Stomach smooth muscle (tissue), 2 donors: Measurements from ENCODE around the gene TBX21.

Source experiments
- H3K27ac ChIP-seq: one replicate; pipeline ENCODE4 v1.7.0; 2013; ENCODE audit warnings: mild to moderate bottlenecking, low read length, inconsistent platforms
- H3K27me3 ChIP-seq, 2 donors: one replicate each; pipeline ENCODE4 v1.7.0; 2013; ENCODE audit warnings: low read length in 2 of 2; ENCODE audit not compliant: insufficient read depth in 2 of 2, control insufficient read depth in 1 of 2
- H3K36me3 ChIP-seq, 2 donors: one replicate each; pipeline ENCODE4 v1.7.0; 2013; ENCODE audit warnings: low read length in 2 of 2; ENCODE audit not compliant: control insufficient read depth in 2 of 2, insufficient read depth in 2 of 2
- H3K4me1 ChIP-seq: one replicate; pipeline ENCODE4 v1.7.0; 2013; ENCODE audit warnings: low read length; ENCODE audit not compliant: control insufficient read depth, insufficient read depth
- H3K4me3 ChIP-seq, 2 donors: one replicate each; pipeline ENCODE4 v1.7.0; 2013; ENCODE audit warnings: low read length in 2 of 2
- H3K9ac ChIP-seq, 2 donors: one replicate each; pipeline ENCODE4 v1.7.0; 2013; ENCODE audit warnings: low read length in 2 of 2, mild to moderate bottlenecking in 1 of 2
- H3K9me3 ChIP-seq, 2 donors: one replicate each; pipeline ENCODE4 v1.7.0; 2013; ENCODE audit warnings: low read length in 2 of 2; ENCODE audit not compliant: control insufficient read depth in 2 of 2
- donor health status: healthy.
- donor health status: Pancreatic carcinoma.

The TBX21 gene

GRCh38 chr17:47726796-47727703 is 6.0 kb upstream of the TBX21 start:
- Histone ChIP-seq H3K36me3 (no peaks in the 10 kb centered on the region), H3K27me3 (peaks cover 40% of the 10 kb centered on the region in 2 donors), H3K4me1 (no peaks in the 10 kb centered on the region), H3K9me3 (no peaks in the 10 kb centered on the region), H3K4me3 (no peak overlapping the region), H3K9ac (no peak overlapping the region), H3K27ac (no peak overlapping the region)

DNA sequence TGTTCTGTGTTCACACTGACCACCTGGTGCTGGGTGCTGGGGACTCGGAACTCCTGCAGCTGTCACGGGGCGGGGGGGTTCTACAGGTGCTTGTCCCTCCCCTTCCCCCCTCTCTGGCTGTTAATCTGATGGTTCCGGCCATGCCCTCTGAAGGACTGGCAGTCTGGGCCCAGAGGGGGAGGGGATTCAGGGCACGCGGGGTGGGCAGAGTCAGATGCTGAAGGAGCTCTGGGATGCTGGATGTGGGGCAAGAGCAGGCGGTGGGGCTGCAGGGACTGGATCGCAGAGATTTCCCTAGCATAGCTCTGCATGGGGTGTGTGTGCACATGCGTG is 5.4 kb upstream of the TBX21 start:
- Histone ChIP-seq H3K4me3 (no peak overlapping the region), H3K27me3 (peaks cover 40 to 41% of the 10 kb centered on the region in 2 donors), H3K36me3 (no peaks in the 10 kb centered on the region), H3K9ac (no peak overlapping the region), H3K9me3 (no peaks in the 10 kb centered on the region), H3K27ac (no peak overlapping the region), H3K4me1 (no peaks in the 10 kb centered on the region)

- Histone ChIP-seq H3K27ac (no peak overlapping the region), H3K27me3 (peaks cover 42% of the 10 kb centered on the region in 2 donors), H3K4me1 (no peaks in the 10 kb centered on the region), H3K9ac (no peak overlapping the region), H3K9me3 (no peaks in the 10 kb centered on the region), H3K36me3 (no peaks in the 10 kb centered on the region), H3K4me3 (no peak overlapping the region)
Measured at GRCh38 chr17:47728214-47728877, 4.7 kb upstream of the TBX21 start.

DNA sequence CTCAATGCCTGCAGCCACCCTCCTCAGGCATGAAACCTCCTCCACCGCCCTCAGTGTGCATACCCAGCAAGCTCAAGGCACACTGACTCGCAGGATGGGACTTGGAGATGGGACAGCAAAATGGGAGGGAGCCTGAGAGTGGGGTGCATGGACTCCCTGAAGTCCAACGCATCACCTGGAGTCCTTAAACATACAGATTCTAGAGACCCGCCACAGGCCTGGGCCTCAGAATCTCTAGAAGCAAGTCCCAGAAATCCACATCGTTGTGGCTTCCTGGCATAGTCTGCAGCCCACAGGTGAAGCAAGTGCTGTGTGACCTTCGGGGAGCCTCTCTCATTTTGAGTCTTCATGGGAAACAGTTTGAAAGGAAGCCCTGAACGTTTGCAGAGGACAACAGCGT is 3.6 kb upstream of the TBX21 start:
- Histone ChIP-seq H3K9me3 (no peaks in the 10 kb centered on the region), H3K9ac (no peak overlapping the region), H3K27ac (no peak overlapping the region), H3K4me3 (no peak overlapping the region), H3K27me3 (peaks cover 43 to 46% of the 10 kb centered on the region in 2 donors), H3K4me1 (peaks cover 7% of the 10 kb centered on the region), H3K36me3 (no peaks in the 10 kb centered on the region)

GRCh38 chr17:47730681-47731080 is 2.4 kb upstream of the TBX21 start:
- no peaks in the 10 kb centered on the region for H3K9me3 ChIP-seq
- H3K9ac ChIP-seq = no peak overlapping the region
- H3K27ac ChIP-seq = no peak overlapping the region
- H3K4me1 ChIP-seq = peaks cover 7% of the 10 kb centered on the region
- H3K4me3 ChIP-seq = no peak overlapping the region
- no peaks in the 10 kb centered on the region for H3K36me3 ChIP-seq
- peaks cover 50 to 51% of the 10 kb centered on the region in 2 donors for H3K27me3 ChIP-seq

DNA sequence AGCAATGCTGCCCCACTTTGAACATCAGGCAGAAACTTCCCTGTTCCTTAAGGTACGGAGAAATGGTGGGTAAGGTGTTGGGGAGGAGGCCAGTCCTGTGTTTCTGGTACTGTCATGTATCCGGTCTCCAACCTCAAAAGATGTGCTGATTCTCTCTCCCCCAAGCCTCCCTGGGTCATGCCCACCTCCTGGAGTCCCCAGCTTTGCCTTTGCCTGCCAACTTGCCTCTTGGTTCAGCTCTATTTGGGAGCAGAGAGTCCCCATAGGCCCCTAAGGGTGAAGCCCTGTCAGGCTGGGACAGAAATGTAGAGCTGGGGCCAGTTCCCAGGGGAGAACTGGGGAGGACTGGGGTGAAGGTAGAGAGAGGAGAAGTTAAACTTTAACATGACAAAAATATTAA is 1.6 kb upstream of the TBX21 start:
- Histone ChIP-seq H3K4me1 (peaks cover 7% of the 10 kb centered on the region), H3K9me3 (no peaks in the 10 kb centered on the region), H3K4me3 (no peak overlapping the region), H3K36me3 (no peaks in the 10 kb centered on the region), H3K27ac (no peak overlapping the region), H3K27me3 (peaks cover 49 to 50% of the 10 kb centered on the region in 2 donors), H3K9ac (no peak overlapping the region)

DNA sequence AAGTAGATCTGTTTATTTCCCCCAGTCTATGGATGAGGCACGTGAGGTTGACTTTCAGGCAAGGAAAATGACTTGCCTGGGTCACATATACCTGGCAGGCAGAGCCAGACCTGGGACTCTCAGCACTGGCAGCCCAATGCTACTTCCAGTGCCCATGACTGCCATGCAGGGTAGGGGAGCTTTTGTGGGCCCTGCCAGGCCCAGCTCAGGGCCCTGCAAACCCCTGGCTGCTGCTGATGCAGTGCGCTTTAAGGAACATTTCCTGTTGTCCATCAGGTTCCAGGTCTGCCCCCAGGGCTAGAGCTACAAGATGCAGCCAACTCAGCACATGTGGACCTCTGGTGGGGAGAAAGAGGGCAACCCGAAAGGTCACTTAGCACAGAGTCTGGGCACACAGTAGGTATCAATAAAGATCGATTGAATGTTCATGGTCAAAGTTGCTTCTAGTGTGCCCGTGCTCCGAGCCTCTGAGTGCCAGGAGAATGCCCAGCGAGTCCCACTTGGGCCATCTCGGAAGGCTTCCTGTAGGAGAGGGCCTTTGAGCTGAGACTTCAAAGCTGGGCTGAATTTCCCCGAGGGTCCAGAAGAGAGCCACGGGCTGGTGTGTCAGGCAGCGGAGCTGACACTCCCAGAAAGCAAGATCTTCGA is 513 bp upstream of the TBX21 start:
- H3K36me3 ChIP-seq = no peaks in the 10 kb centered on the region
- peaks cover 7% of the 10 kb centered on the region for H3K4me1 ChIP-seq
- peaks cover 42 to 48% of the 10 kb centered on the region in 2 donors for H3K27me3 ChIP-seq
- H3K9me3 ChIP-seq = no peaks in the 10 kb centered on the region
- H3K9ac ChIP-seq = no peak overlapping the region
- peak overlapping the region in 1 of 2 donors; percentile 57 for H3K4me3 ChIP-seq
- no peak overlapping the region for H3K27ac ChIP-seq

DNA sequence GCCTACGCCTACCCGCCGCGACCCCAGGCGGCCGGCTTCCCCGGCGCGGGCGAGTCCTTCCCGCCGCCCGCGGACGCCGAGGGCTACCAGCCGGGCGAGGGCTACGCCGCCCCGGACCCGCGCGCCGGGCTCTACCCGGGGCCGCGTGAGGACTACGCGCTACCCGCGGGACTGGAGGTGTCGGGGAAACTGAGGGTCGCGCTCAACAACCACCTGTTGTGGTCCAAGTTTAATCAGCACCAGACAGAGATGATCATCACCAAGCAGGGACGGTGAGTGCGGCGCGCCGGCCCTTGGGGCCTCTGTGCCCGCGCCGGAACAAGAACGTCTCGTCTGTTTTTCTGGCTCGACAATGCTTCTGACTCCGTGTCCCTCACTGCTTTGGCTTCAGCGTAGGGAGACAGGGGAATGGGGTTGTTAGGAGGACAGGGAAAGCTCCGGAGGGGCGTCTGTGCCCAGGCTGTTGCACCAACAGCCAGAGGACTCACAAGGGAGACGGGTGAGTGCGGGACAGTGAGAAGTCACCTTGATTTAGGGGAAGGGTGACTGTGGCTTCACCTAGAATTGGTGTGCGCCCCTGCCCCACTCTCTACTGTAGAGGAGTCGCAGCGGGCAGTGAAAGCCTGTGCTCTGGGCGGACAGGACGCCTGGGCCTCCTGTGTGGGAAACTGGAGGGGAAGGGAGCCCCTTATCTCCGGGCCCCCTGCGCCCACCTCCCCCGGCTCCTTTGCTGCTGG is 806 bp downstream of the TBX21 start:
- Histone ChIP-seq H3K4me1 (peaks cover 7% of the 10 kb centered on the region), H3K36me3 (no peaks in the 10 kb centered on the region), H3K27ac (no peak overlapping the region), H3K4me3 (peak overlapping the region; percentile 19 to 57), H3K27me3 (peaks cover 44 to 48% of the 10 kb centered on the region in 2 donors), H3K9ac (no peak overlapping the region), H3K9me3 (no peaks in the 10 kb centered on the region)

DNA sequence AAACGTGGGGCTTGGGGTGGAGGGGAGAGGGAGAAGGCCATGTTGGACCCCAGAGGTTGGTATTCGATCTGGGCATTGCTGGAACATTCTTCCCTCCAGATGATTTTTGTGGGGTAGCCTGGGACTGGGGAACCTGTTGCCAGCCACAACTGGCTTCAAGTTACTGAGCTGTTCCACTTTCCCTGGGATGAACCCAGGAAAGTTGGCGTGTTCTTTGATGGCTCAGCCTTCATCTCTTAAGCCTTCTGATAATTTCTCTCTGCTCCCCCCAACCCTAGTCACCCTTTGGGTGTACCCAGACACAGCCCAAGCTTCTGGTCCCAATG is 2.1 kb downstream of the TBX21 start:
- H3K9me3 ChIP-seq = no peaks in the 10 kb centered on the region
- H3K4me1 ChIP-seq = peaks cover 7% of the 10 kb centered on the region
- H3K4me3 ChIP-seq = no peak overlapping the region
- H3K27ac ChIP-seq = no peak overlapping the region
- H3K27me3 ChIP-seq = peaks cover 41 to 48% of the 10 kb centered on the region in 2 donors
- no peak overlapping the region for H3K9ac ChIP-seq
- no peaks in the 10 kb centered on the region for H3K36me3 ChIP-seq

DNA sequence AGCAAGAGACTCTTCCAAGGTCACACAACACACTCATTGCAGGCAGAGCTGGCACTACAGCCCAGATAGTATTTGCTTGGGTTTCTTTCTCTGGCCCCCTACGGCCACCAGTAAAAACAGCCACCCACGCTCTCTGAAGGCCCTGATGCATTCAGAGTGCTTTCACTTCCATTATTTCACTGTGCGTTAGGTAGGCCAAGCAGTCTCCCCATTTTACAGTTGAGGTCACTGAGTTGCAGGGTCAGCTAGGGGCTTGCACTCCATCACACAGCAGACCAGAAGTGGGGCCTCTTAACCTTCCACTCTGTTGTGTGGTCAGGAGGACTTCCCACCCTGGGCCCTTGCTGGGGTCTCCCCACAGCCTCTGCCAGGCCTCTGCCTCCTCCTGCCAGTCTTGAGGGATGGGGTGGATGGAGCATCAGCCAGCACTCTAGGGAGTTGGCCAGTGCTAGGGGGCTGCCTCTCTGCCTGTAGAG is 2.5 kb downstream of the TBX21 start:
- H3K27me3 ChIP-seq = peaks cover 40 to 48% of the 10 kb centered on the region in 2 donors
- no peak overlapping the region for H3K4me3 ChIP-seq
- H3K4me1 ChIP-seq = peaks cover 7% of the 10 kb centered on the region
- H3K9me3 ChIP-seq = no peaks in the 10 kb centered on the region
- no peak overlapping the region for H3K9ac ChIP-seq
- H3K27ac ChIP-seq = no peak overlapping the region
- no peaks in the 10 kb centered on the region for H3K36me3 ChIP-seq
